H9 (cell line): ENCODE measurements around the gene KCNG2. TPM values are rescaled to one million over a fixed set of nuclear protein-coding genes. Genes with fewer than 3 reads are reported as not detected.
A peak's percentile ranks its signal among the peaks of the same experiment; 100 is the strongest.

ENCODE experiments used
- DNase-seq: peaks from one replicate; pipeline ENCODE4 v3.0.0-alpha.2; 2017
- H2AFZ ChIP-seq: one replicate; pipeline ENCODE4 v1.6.1; 2013; ENCODE audit warnings: mild to moderate bottlenecking, low read length, control low read depth, moderate library complexity
- H2AK5ac ChIP-seq: 2 replicates; pipeline ENCODE4 v1.6.1; 2013; ENCODE audit warnings: low read length, control low read depth, mixed read lengths; ENCODE audit not compliant: insufficient read length
- H2BK120ac ChIP-seq: one replicate; pipeline ENCODE4 v1.6.1; 2013; ENCODE audit warnings: low read depth, mild to moderate bottlenecking, low read length, control low read depth, inconsistent platforms; ENCODE audit not compliant: poor library complexity, severe bottlenecking
- H2BK12ac ChIP-seq: 2 replicates; pipeline ENCODE4 v1.6.1; 2013; ENCODE audit warnings: low read length, control low read depth, mixed read lengths, low read depth; ENCODE audit not compliant: insufficient read length
- H2BK15ac ChIP-seq: 2 replicates; pipeline ENCODE4 v1.6.1; 2013; ENCODE audit warnings: low read depth, low read length, control low read depth
- H2BK20ac ChIP-seq: one replicate; pipeline ENCODE4 v1.6.1; 2013; ENCODE audit warnings: low read depth, mild to moderate bottlenecking, low read length, control low read depth, inconsistent platforms; ENCODE audit not compliant: poor library complexity, severe bottlenecking
- H2BK5ac ChIP-seq: 2 replicates; pipeline ENCODE4 v1.6.1; 2013; ENCODE audit warnings: low read length, control low read depth, mixed read lengths; ENCODE audit not compliant: insufficient read length
- H3K14ac ChIP-seq: 2 replicates; pipeline ENCODE4 v1.6.1; 2013; ENCODE audit warnings: low read length, control low read depth; ENCODE audit not compliant: insufficient read depth
- H3K18ac ChIP-seq: 2 replicates; pipeline ENCODE4 v1.6.1; 2013; ENCODE audit warnings: low read depth, mild to moderate bottlenecking, mixed read lengths, low read length, control low read depth; ENCODE audit not compliant: insufficient read length
- H3K23ac ChIP-seq: 2 replicates; pipeline ENCODE4 v1.6.1; 2013; ENCODE audit warnings: low read length, control low read depth, mixed read lengths, low read depth; ENCODE audit not compliant: insufficient read length
- H3K23me2 ChIP-seq: 2 replicates; pipeline ENCODE4 v1.6.1; 2013; ENCODE audit warnings: low read depth, mild to moderate bottlenecking, mixed read lengths, low read length, control low read depth; ENCODE audit not compliant: insufficient read length, poor library complexity, severe bottlenecking
- H3K27ac ChIP-seq: 2 replicates; pipeline ENCODE4 v1.5.1; 2013; ENCODE audit warnings: low read length, control low read depth, mixed read lengths, low read depth; ENCODE audit not compliant: insufficient read length
- H3K27me3 ChIP-seq: 2 replicates; pipeline ENCODE4 v1.6.1; 2013; ENCODE audit warnings: low read length, control low read depth, inconsistent platforms; ENCODE audit not compliant: insufficient read depth
- H3K4ac ChIP-seq: 2 replicates; pipeline ENCODE4 v1.6.1; 2013; ENCODE audit warnings: low read depth, mild to moderate bottlenecking, control low read depth, inconsistent platforms, low read length, moderate library complexity
- H3K4me1 ChIP-seq: 2 replicates; pipeline ENCODE4 v1.6.1; 2013; ENCODE audit warnings: low read length, control low read depth, inconsistent platforms; ENCODE audit not compliant: insufficient read depth
- H3K4me2 ChIP-seq: 2 replicates; pipeline ENCODE4 v1.6.1; 2013; ENCODE audit warnings: low read length, control low read depth, mixed read lengths; ENCODE audit not compliant: insufficient read length, insufficient read depth
- H3K56ac ChIP-seq: 2 replicates; pipeline ENCODE4 v1.6.1; 2013; ENCODE audit warnings: low read depth, mild to moderate bottlenecking, mixed read lengths, low read length, control low read depth; ENCODE audit not compliant: insufficient read length
- H3K79me1 ChIP-seq: 2 replicates; pipeline ENCODE4 v1.6.1; 2013; ENCODE audit warnings: low read depth, mild to moderate bottlenecking, moderate library complexity, low read length, control low read depth, inconsistent platforms; ENCODE audit not compliant: insufficient read depth, poor library complexity, severe bottlenecking
- H3K79me2 ChIP-seq: 2 replicates; pipeline ENCODE4 v1.6.1; 2013; ENCODE audit warnings: low read length, control low read depth, inconsistent platforms; ENCODE audit not compliant: insufficient read depth
- H3K9ac ChIP-seq: 2 replicates; pipeline ENCODE4 v1.6.1; 2013; ENCODE audit warnings: low read length, control low read depth, mixed read lengths; ENCODE audit not compliant: insufficient read length; ENCODE audit errors: extremely low read depth
- H3K9me3 ChIP-seq: one replicate; pipeline ENCODE4 v1.6.1; 2013; ENCODE audit warnings: low read depth, low read length, inconsistent platforms; ENCODE audit not compliant: control insufficient read depth
- H3T11ph ChIP-seq: one replicate; pipeline ENCODE4 v1.6.1; 2013; ENCODE audit warnings: mild to moderate bottlenecking, low read length, control low read depth, inconsistent platforms
- H4K20me1 ChIP-seq: one replicate; pipeline ENCODE4 v1.6.1; 2013; ENCODE audit not compliant: control insufficient read depth, insufficient read length, insufficient read depth
- H4K5ac ChIP-seq: 2 replicates; pipeline ENCODE4 v1.6.1; 2013; ENCODE audit warnings: low read depth, mild to moderate bottlenecking, mixed read lengths, low read length, control low read depth; ENCODE audit not compliant: insufficient read length
- H4K8ac ChIP-seq: replicated peaks from 2 replicates; pipeline ENCODE4 v1.6.1; 2013; ENCODE audit warnings: low read length, control low read depth, mixed read lengths, low read depth; ENCODE audit not compliant: insufficient read length
- H4K91ac ChIP-seq: 2 replicates; pipeline ENCODE4 v1.6.1; 2013; ENCODE audit warnings: low read depth, mild to moderate bottlenecking, moderate library complexity, mixed read lengths, low read length, control low read depth; ENCODE audit not compliant: insufficient read length
- H3K27ac Mint-ChIP-seq, 3 experiments: 2 replicates in 2 of 3; 3 replicates in 1 of 3; pipeline ENCODE4 v1.8.0; 2020 to 2021; ENCODE audit warnings: mixed read lengths in 3 of 3, mild to moderate bottlenecking in 1 of 3, moderate library complexity in 1 of 3
- H3K27me3 Mint-ChIP-seq: 2 replicates; pipeline ENCODE4 v1.8.0; 2021; ENCODE audit warnings: low read depth, mild to moderate bottlenecking, moderate library complexity, mixed read lengths
- H3K36me3 Mint-ChIP-seq, 3 experiments: 2 replicates in 2 of 3; 3 replicates in 1 of 3; pipeline ENCODE4 v1.8.0; 2020 to 2021; ENCODE audit warnings: low read depth in 3 of 3, mixed read lengths in 3 of 3; ENCODE audit not compliant: insufficient read depth in 1 of 3
- H3K4me1 Mint-ChIP-seq, 2 experiments: 2 replicates each; pipeline ENCODE4 v1.8.0; 2020; ENCODE audit warnings: mixed read lengths in 2 of 2
- H3K4me3 Mint-ChIP-seq, 2 experiments: 2 replicates in 1 of 2; 3 replicates in 1 of 2; pipeline ENCODE4 v1.8.0; 2020 to 2021; ENCODE audit warnings: mild to moderate bottlenecking in 2 of 2, mixed read lengths in 2 of 2, moderate library complexity in 1 of 2
- H3K9me3 Mint-ChIP-seq, 2 experiments: 2 replicates in 1 of 2; 3 replicates in 1 of 2; pipeline ENCODE4 v1.8.0; 2020; ENCODE audit warnings: mild to moderate bottlenecking in 2 of 2, mixed read lengths in 2 of 2, moderate library complexity in 1 of 2
- CTCF ChIP-seq: fragments of 200-600 bp; sonication (generic); conservative IDR thresholded peaks from 3 replicates; pipeline ENCODE4 v1.8.0; 2021; ENCODE audit warnings: antibody characterized with exemption, mild to moderate bottlenecking
- WGBS: extraction: QIAGEN DNeasy Blood & Tissue Kit; methylation state at CpG from one replicate; pipeline ENCODE4 v1.1.7; 2013; ENCODE audit warnings: missing lambda C conversion rate, low lambda C conversion rate, mixed read lengths; ENCODE audit not compliant: insufficient read length; ENCODE audit errors: extremely low coverage; 5-methylcytosine and 5-hydroxymethylcytosine counted together
- total RNA-seq: library from RNA; stranded (reverse); gene quantifications from 2 replicates; pipeline ENCODE4 v1.2.1, GENCODE V29; 2021

Gene KCNG2
- total RNA-seq, 1 experiment from 2014 or later, result 0.15 TPM

GRCh38 chr18:79832169-79832568 lies 34.4 kb downstream of the KCNG2 start:
- H4K8ac ChIP-seq, result peak overlapping the region; percentile 23
- no peak overlapping the region; a peak in 1 of 5 replicates for H3K4me3 Mint-ChIP-seq
- H4K5ac ChIP-seq, result no peak overlapping the region

More at GRCh38 chr18:79832169-79832568, 34.4 kb downstream of the KCNG2 start:
- Histone ChIP-seq H2BK120ac (no peak overlapping the region), H2AK5ac (no peak overlapping the region), H3K4me1 (no peaks in the 10 kb centered on the region), H2BK20ac (no peak overlapping the region), H3T11ph (no peak overlapping the region), H3K18ac (peak overlapping the region; percentile 0), H3K79me2 (no peaks in the 10 kb centered on the region), H2BK15ac (no peak overlapping the region), H3K23ac (no peak overlapping the region), H4K20me1 (no peaks in the 10 kb centered on the region), H3K14ac (peak overlapping the region; percentile 0; the same call in 1 of the 2 replicates), H3K79me1 (no peaks in the 10 kb centered on the region), H2BK5ac (no peak overlapping the region), H3K56ac (no peak overlapping the region), H3K9ac (no peak overlapping the region), H2AFZ (no peak overlapping the region), H3K4ac (no peak overlapping the region), H4K91ac (no peak overlapping the region), H3K4me2 (no peak overlapping the region), H3K23me2 (no peaks in the 10 kb centered on the region), H3K9me3 (no peaks in the 10 kb centered on the region), H3K27me3 (no peaks in the 10 kb centered on the region), H2BK12ac (no peak overlapping the region), H3K27ac (no peak overlapping the region)
- WGBS, result no CpG with 5 or more reads among the region's 3 CpGs
- DNase-seq, result no peak
- no peaks in the 10 kb centered on the region for H3K4me1 Mint-ChIP-seq
- peaks cover 8% of the 10 kb centered on the region for H3K27me3 Mint-ChIP-seq
- H3K9me3 Mint-ChIP-seq, result peaks cover 0 to 6% of the 10 kb centered on the region in 2 experiments; a peak in 2 of 5 replicates
- no peaks in the 10 kb centered on the region for H3K36me3 Mint-ChIP-seq
- no peak for TF ChIP-seq CTCF
- H3K27ac Mint-ChIP-seq, result no peak overlapping the region
